ENCODE measurements around the gene ABCB11. TPM values are rescaled to one million over a fixed set of nuclear protein-coding genes. Genes with fewer than 3 reads are reported as not detected.
A peak's percentile ranks its signal among the peaks of the same experiment; 100 is the strongest.

The ABCB11 gene
- total and polyA plus RNA-seq, 9 of the 15 experiments (the other 6 are each of a cell fraction or from before 2014, with no cell fraction given), result 0.04 to 0.51 (median 0.10) TPM; not detected in 1

DNA sequence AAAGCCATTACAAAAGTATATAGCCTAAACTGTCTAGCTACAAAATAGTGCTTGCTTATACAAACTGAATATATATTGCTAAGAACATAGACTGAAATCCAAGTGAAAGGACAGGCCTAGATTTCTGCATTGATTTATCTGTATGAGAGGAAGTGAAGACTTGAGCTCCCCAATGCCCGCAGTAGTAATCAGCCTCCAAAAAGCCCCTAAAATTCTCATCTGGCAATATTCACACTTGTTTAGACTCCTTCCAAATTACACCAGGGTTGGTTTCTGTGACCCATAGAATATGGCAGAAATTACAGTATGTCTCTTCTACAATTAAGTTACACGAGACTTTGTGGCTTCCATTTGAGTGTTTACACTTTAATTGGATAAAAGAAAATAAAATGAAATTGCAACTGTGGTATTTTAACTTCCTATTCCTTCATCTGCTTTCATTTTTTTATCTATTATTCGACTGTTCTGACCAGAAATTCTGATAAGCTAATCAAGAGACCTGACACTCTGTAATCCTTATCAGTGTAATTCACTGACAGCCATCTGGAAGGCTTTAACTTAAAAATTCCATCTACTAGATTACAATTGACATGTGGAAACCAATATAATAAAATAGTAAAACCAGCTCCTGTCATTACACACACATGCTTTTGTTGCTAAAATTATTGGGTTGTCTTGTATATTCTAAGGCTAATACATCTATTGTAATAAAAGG is 21.1 kb downstream of the ABCB11 start (continued):
- TF ChIP-seq HEY1 (CRISPR knock-in tag; IDR thresholded peaks at IDR 0.05; ENCODE audit: borderline replicate concordance) (0 out of 2 replicates have a peak, but pooled peaks have one; percentile 54), ZNF124 (CRISPR knock-in tag; IDR thresholded peaks at IDR 0.05) (no peak), U2AF1 (optimal IDR thresholded peaks at IDR 0.05; ENCODE audit: low read depth, low read length) (no peak), SOX6 (IDR thresholded peaks at IDR 0.05) (peak; percentile 8; the same call in 1 of the 2 replicates), BMI1 (IDR thresholded peaks at IDR 0.05; ENCODE audit: low read length) (no peak), TEAD4 (IDR thresholded peaks at IDR 0.05; ENCODE audit: low read length) (peak; percentile 78), TEAD4 (CRISPR knock-in tag; IDR thresholded peaks at IDR 0.05; ENCODE audit: borderline replicate concordance) (no peak), NR2C1 (IDR thresholded peaks at IDR 0.05) (no peak), NR2C1 (tag; IDR thresholded peaks at IDR 0.05) (no peak), ZC3H4 (CRISPR knock-in tag; IDR thresholded peaks at IDR 0.05; ENCODE audit: borderline replicate concordance) (no peak), FOSL1 (tag; conservative IDR thresholded peaks at IDR 0.05) (0 out of 2 replicates have a peak, but pooled peaks have one; percentile 21), TAL1 (IDR thresholded peaks at IDR 0.05) (peak; percentile 51), SMARCA4 (IDR thresholded peaks at IDR 0.05) (peak; percentile 28; the same call in 1 of the 2 replicates), PKNOX1 (IDR thresholded peaks at IDR 0.05) (peak; percentile 51; the same call in 1 of the 2 replicates)
- TF ChIP-seq, protein P1, sequence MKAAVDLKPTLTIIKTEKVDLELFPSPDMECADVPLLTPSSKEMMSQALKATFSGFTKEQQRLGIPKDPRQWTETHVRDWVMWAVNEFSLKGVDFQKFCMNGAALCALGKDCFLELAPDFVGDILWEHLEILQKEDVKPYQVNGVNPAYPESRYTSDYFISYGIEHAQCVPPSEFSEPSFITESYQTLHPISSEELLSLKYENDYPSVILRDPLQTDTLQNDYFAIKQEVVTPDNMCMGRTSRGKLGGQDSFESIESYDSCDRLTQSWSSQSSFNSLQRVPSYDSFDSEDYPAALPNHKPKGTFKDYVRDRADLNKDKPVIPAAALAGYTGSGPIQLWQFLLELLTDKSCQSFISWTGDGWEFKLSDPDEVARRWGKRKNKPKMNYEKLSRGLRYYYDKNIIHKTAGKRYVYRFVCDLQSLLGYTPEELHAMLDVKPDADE (conservative IDR thresholded peaks at IDR 0.05; ENCODE audit: control insufficient read depth, low read depth, low read length), result no peak
- TF ChIP-seq, protein P2, sequence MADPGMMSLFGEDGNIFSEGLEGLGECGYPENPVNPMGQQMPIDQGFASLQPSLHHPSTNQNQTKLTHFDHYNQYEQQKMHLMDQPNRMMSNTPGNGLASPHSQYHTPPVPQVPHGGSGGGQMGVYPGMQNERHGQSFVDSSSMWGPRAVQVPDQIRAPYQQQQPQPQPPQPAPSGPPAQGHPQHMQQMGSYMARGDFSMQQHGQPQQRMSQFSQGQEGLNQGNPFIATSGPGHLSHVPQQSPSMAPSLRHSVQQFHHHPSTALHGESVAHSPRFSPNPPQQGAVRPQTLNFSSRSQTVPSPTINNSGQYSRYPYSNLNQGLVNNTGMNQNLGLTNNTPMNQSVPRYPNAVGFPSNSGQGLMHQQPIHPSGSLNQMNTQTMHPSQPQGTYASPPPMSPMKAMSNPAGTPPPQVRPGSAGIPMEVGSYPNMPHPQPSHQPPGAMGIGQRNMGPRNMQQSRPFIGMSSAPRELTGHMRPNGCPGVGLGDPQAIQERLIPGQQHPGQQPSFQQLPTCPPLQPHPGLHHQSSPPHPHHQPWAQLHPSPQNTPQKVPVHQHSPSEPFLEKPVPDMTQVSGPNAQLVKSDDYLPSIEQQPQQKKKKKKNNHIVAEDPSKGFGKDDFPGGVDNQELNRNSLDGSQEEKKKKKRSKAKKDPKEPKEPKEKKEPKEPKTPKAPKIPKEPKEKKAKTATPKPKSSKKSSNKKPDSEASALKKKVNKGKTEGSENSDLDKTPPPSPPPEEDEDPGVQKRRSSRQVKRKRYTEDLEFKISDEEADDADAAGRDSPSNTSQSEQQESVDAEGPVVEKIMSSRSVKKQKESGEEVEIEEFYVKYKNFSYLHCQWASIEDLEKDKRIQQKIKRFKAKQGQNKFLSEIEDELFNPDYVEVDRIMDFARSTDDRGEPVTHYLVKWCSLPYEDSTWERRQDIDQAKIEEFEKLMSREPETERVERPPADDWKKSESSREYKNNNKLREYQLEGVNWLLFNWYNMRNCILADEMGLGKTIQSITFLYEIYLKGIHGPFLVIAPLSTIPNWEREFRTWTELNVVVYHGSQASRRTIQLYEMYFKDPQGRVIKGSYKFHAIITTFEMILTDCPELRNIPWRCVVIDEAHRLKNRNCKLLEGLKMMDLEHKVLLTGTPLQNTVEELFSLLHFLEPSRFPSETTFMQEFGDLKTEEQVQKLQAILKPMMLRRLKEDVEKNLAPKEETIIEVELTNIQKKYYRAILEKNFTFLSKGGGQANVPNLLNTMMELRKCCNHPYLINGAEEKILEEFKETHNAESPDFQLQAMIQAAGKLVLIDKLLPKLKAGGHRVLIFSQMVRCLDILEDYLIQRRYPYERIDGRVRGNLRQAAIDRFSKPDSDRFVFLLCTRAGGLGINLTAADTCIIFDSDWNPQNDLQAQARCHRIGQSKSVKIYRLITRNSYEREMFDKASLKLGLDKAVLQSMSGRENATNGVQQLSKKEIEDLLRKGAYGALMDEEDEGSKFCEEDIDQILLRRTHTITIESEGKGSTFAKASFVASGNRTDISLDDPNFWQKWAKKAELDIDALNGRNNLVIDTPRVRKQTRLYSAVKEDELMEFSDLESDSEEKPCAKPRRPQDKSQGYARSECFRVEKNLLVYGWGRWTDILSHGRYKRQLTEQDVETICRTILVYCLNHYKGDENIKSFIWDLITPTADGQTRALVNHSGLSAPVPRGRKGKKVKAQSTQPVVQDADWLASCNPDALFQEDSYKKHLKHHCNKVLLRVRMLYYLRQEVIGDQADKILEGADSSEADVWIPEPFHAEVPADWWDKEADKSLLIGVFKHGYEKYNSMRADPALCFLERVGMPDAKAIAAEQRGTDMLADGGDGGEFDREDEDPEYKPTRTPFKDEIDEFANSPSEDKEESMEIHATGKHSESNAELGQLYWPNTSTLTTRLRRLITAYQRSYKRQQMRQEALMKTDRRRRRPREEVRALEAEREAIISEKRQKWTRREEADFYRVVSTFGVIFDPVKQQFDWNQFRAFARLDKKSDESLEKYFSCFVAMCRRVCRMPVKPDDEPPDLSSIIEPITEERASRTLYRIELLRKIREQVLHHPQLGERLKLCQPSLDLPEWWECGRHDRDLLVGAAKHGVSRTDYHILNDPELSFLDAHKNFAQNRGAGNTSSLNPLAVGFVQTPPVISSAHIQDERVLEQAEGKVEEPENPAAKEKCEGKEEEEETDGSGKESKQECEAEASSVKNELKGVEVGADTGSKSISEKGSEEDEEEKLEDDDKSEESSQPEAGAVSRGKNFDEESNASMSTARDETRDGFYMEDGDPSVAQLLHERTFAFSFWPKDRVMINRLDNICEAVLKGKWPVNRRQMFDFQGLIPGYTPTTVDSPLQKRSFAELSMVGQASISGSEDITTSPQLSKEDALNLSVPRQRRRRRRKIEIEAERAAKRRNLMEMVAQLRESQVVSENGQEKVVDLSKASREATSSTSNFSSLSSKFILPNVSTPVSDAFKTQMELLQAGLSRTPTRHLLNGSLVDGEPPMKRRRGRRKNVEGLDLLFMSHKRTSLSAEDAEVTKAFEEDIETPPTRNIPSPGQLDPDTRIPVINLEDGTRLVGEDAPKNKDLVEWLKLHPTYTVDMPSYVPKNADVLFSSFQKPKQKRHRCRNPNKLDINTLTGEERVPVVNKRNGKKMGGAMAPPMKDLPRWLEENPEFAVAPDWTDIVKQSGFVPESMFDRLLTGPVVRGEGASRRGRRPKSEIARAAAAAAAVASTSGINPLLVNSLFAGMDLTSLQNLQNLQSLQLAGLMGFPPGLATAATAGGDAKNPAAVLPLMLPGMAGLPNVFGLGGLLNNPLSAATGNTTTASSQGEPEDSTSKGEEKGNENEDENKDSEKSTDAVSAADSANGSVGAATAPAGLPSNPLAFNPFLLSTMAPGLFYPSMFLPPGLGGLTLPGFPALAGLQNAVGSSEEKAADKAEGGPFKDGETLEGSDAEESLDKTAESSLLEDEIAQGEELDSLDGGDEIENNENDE (IDR thresholded peaks at IDR 0.05; ENCODE audit: low read depth, low read length), result no peak
